DMS53 (cell line): ENCODE results near the gene DNAH17.

ENCODE experiments used
- DNase-seq: peaks from one replicate; lab custom pipeline; 2025; lab: John Stamatoyannopoulos, UW

The DNAH17 gene

DNA sequence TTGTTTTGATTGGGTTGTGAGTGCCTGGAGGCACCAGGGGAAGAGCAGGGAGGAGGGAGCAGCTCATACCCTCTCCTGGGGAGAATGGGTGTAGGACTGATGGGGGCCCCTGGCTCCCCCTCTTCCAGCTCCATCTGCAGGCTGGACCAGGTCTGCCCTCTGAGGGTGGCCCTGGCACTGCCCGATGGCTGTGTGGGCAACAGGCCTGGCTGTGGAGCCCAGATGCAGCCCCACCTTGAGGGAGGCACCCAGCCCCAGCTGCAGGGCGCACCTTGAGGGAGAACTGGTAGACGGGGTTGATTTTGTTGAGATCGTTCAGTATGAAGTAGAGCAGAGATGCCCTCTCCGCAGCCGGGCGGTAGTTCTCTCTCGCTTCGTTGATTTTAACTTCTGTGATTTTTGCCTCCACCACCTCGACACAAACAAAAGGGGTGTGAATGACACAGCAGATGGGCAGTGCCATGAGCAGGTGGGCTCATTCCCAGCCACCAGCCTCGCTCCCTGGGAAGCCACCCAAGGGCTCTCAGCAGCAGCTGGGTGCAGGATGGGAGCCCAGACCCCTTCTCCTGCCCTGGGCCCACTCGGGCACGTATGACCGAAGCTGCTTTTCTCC, 127.1 kb downstream of the DNAH17 start:
- DNase-seq = no peak

GRCh38 chr17:78448356-78448993, 128.7 kb downstream of the DNAH17 start:
- peak; percentile 38 for DNase-seq

GRCh38 chr17:78446833-78447232, 130.4 kb downstream of the DNAH17 start:
- no peak for DNase-seq

DNA sequence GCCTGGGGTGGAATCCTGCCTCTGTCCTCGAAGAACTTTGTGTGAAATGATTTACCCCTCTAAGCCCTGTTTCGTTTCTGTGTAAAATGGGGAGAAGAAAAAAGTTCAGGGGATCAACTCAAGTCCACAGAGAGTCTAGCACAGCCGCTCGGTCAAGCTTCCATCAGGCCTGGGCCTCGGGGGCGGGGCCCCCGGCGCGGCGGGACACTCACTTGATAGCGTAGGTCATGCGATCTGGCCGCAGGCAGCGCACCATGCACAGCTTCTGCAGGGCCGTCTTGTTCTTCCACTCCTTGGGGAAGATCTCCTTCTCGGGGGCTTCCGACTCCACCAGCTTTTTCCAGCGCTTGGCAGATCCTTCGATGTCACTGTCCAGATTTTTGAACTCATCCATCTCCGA, 132.8 kb downstream of the DNAH17 start:
- DNase-seq = no peak

GRCh38 chr17:78442648-78443218, 134.5 kb downstream of the DNAH17 start:
- DNase-seq = no peak

- DNase-seq = no peak
Observed at GRCh38 chr17:78441271-78441971, 135.8 kb downstream of the DNAH17 start.

DNA sequence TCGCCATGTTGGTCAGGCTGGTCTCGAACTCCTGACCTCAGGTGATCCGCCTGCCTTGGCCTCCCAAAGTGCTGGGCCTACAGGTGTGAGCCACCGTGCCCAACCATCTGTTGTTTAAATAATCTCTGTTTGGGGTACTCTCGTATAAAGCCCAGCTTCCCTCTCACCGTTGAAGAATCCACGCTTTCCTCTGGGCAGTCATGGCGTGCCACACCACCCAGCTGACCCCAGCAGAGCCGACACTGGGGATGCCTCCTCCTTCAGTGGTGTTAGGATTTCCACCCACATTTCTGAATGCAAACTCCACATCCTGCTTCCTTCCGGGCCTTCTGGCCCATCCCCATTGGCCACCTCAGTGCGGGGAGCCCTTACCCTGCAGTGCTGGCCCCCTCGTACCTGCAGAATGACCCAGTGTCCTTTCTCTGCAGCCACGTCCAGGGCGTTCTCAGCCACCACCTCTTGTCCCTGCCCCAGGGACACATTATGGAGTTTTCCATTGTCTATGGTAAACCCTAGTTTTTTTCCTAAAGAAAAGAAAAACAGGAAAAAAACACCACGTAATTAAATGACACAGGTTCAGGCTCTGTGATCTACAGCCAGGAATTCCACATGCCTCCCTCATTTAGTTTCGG, 138.4 kb downstream of the DNAH17 start:
- DNase-seq = peak; percentile 29

GRCh38 chr17:78438271-78438691, 138.9 kb downstream of the DNAH17 start:
- DNase-seq = no peak

GRCh38 chr17:78437508-78438169, 139.6 kb downstream of the DNAH17 start:
- no peak for DNase-seq

DNA sequence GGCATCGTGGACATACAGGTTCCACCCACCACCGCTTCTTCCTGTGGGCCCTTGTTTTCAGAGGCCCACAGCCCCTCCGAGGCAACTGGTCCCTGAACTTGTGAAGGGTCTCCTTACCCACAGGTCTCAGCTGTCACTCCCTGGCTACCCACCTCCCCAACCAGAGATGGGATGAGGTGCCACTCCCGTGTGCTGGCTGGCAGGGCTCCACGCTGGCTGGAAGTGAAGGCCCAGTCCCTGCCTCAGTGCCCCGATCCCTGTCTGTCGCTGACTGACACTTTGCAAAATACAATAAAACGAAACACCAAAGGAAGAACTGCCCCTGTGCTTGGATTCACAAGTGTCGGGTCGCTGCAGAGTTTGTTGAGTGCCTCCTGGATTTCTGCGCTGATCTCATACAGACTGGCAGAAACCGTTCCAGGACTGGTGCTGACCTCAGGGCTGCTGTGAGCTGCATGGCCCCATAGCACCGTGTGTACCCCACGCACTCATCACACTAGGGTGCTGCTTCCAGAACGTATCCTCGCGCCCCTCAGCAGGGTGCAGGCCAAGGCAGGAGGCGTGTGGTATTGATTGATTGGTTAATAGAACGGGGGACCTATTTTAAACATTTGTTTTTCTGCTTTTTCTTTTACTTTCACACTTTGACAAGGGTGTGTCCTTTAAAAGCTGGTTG, 141.7 kb downstream of the DNAH17 start:
- DNase-seq = no peak

DNA sequence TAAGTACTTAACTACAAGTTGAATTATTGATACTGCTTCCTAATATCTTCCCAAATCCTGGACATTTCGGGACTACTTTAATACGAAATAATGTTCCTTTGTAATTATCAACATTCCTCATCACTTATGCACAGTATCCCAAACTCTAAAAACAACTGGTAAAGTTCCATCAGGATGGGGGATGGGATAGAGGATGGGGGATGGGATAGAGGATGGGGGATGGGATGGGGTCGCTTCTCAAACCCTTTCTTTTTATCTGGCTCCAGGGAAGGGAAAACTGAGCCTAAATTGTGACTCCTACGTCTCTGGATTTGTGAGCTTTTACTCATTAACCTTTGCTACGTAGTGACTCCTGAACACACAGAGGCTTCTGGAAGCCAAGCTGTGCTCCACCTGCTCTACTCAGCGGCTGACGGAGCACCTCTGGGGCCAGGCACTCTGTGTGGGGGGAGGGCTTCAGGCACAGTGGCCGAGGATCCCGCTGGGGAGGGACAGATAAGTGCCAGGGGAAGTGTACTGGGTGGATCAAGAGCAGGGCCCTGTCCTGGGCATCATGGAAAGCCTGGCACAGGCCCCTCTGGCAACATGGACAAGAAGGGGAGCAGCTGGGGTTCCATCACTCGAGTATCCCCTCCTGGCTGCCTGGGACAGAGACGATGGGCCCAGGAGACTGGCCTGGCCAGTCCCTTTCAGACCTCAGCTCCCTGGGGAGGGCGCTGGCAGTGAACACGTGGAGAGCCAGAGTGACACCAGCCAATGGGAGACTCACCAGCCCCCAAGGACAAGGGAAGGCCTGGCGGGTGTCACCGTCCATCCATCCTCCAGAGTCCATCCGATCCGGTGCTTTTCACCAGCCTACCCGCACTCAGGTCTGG, 142.5 kb downstream of the DNAH17 start:
- DNase-seq = no peak

DNA sequence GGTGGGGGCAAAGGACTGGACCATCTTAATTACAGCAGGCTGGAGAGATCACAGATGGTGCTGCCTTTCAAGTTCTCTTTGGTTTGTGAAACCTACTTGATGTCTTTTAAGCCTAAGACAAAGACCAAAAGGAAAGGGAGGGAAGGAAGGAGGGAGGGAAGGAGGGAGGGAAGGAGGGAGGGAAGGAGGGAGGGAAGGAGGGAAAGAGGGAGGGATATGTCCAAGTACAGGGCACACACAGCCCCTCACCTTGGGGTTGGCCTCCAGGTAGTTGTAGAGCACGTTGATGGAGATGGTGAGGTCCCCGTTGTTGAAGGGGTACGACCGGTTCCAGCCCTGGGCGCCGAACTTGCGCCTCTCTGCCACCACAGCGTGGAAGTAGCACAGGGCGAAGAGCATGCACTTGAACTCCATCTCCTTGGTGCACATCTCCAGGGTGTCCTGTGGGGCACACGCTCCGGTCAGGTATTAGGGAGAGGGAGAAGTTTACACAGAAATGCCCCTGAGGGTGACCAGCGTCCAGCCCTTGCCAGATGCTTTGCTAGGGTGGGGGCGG, 143.3 kb downstream of the DNAH17 start:
- DNase-seq = no peak

GRCh38 chr17:78433013-78433727, 144.0 kb downstream of the DNAH17 start:
- no peak for DNase-seq

DNA sequence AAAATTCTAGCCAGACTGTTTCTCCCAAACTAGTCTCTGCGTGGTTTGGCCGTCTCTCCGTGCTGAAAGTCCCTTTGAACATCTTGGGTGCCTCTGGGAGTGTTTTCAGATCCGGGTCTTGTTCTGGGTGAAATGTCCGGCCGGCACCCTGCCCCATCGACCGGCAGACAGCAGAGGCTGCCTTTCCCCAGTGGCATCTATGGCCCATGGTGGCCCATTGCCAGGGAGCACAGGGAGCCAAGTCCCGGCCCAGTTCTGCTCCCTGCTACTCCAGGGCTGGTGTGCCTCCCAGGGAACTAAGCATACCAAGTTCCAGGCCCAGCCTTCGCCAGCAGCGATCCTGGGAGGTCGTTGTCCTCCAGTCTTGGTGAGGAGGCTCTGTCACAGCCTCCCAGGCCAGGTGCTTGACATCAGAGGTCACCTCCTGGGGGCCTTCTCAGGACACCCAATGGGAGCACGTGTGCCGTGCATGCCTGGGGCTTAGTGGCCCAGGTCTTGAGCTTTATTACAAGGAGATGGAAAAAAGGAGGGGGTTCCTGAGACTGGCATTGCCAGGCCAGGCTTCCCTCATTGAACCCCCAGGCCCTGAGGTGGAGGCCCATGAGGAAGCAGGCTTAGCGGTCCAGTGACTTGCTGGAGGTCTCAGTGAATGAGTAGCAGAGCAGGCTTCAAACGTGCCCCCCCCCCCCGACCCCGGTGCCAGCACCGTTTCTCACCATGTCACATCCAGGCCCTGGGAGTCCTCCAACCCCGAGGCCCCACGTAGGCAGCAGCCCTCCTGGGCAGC, 144.8 kb downstream of the DNAH17 start:
- no peak for DNase-seq

DNA sequence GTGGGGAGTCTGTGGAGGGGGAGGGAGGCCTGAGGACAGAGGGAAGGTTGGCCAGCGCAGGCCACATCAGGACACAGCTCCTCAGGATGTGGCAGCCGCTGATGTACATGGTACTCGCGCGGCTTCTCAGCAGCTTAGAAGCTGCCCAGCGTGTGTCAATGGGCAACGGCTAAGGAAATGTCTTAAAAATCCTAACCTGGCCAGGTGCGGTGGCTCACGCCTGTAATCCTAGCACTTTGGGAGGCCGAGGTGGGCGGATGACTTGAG, 145.6 kb downstream of the DNAH17 start:
- no peak for DNase-seq

- DNase-seq = no peak
Observed at GRCh38 chr17:78430892-78431691, 146.1 kb downstream of the DNAH17 start.

- no peak for DNase-seq
Observed at GRCh38 chr17:78429618-78429995, 147.6 kb downstream of the DNAH17 start.
